Trophoblast cell (in vitro differentiated cells and primary cell): ENCODE measurements around the gene WIF1. TPM values are rescaled to one million over a fixed set of nuclear protein-coding genes. Genes with fewer than 3 reads are reported as not detected.

ENCODE experiments used
- DNase-seq, 2 donors: peaks; one replicate each; pipeline ENCODE4 v3.0.0-alpha.2; 2016
- H2AFZ ChIP-seq: 2 replicates; pipeline ENCODE4 v1.6.1; 2013; ENCODE audit warnings: low read length, moderate library complexity, mild to moderate bottlenecking; ENCODE audit not compliant: insufficient read depth, poor library complexity
- H2AK5ac ChIP-seq: 2 replicates; pipeline ENCODE4 v1.6.1; 2013; ENCODE audit warnings: mild to moderate bottlenecking, low read length
- H2BK120ac ChIP-seq: 2 replicates; pipeline ENCODE4 v1.6.1; 2013; ENCODE audit warnings: low read length, mild to moderate bottlenecking, moderate library complexity; ENCODE audit not compliant: insufficient read depth, poor library complexity
- H2BK12ac ChIP-seq: 2 replicates; pipeline ENCODE4 v1.6.1; 2013; ENCODE audit warnings: mild to moderate bottlenecking, low read length, moderate library complexity
- H2BK5ac ChIP-seq: 2 replicates; pipeline ENCODE4 v1.6.1; 2013; ENCODE audit warnings: low read length, low read depth, moderate library complexity, mild to moderate bottlenecking; ENCODE audit not compliant: poor library complexity
- H3K14ac ChIP-seq: 2 replicates; pipeline ENCODE4 v1.6.1; 2013; ENCODE audit warnings: mild to moderate bottlenecking, low read length
- H3K18ac ChIP-seq: 2 replicates; pipeline ENCODE4 v1.6.1; 2013; ENCODE audit warnings: mild to moderate bottlenecking, low read length
- H3K23ac ChIP-seq: 2 replicates; pipeline ENCODE4 v1.6.1; 2013; ENCODE audit warnings: low read length
- H3K27ac ChIP-seq: 2 replicates; pipeline ENCODE4 v1.5.1; 2013; ENCODE audit warnings: low read depth, mild to moderate bottlenecking, inconsistent platforms, low read length, moderate library complexity
- H3K27me3 ChIP-seq: 2 replicates; pipeline ENCODE4 v1.6.1; 2013; ENCODE audit warnings: inconsistent platforms, mild to moderate bottlenecking, low read length, moderate library complexity; ENCODE audit not compliant: insufficient read depth
- H3K36me3 ChIP-seq, 2 experiments: 1 replicate in 1 of 2; 2 replicates in 1 of 2; pipeline ENCODE4 v1.6.1; 2013; ENCODE audit warnings: low read length in 2 of 2, mild to moderate bottlenecking in 2 of 2, moderate library complexity in 1 of 2; ENCODE audit not compliant: insufficient read depth in 2 of 2, control insufficient read depth in 1 of 2
- H3K4ac ChIP-seq: 2 replicates; pipeline ENCODE4 v1.6.1; 2013; ENCODE audit warnings: low read depth, mild to moderate bottlenecking, low read length, moderate library complexity
- H3K4me1 ChIP-seq, 2 experiments: 1 replicate in 1 of 2; 2 replicates in 1 of 2; pipeline ENCODE4 v1.6.1; 2013; ENCODE audit warnings: low read length in 2 of 2, mild to moderate bottlenecking in 2 of 2, moderate library complexity in 1 of 2; ENCODE audit not compliant: insufficient read depth in 2 of 2, control insufficient read depth in 1 of 2
- H3K4me2 ChIP-seq: 2 replicates; pipeline ENCODE4 v1.6.1; 2013; ENCODE audit warnings: inconsistent platforms, mild to moderate bottlenecking, low read length, moderate library complexity
- H3K4me3 ChIP-seq: 2 replicates; pipeline ENCODE4 v1.5.1; 2013; ENCODE audit warnings: mild to moderate bottlenecking, low read depth, low read length, inconsistent platforms
- H3K79me1 ChIP-seq: one replicate; pipeline ENCODE4 v1.6.1; 2013; ENCODE audit warnings: low read length
- H3K79me2 ChIP-seq: 2 replicates; pipeline ENCODE4 v1.6.1; 2013; ENCODE audit warnings: low read length, mild to moderate bottlenecking; ENCODE audit not compliant: control insufficient read depth, insufficient read depth, poor library complexity
- H3K9ac ChIP-seq: 2 replicates; pipeline ENCODE4 v1.6.1; 2013; ENCODE audit warnings: mild to moderate bottlenecking, low read length
- H3K9me3 ChIP-seq: 2 replicates; pipeline ENCODE4 v1.6.1; 2013; ENCODE audit warnings: low read depth, mild to moderate bottlenecking, control low read depth, inconsistent platforms, low read length; ENCODE audit not compliant: insufficient read depth
- H4K12ac ChIP-seq: 2 replicates; pipeline ENCODE4 v1.6.1; 2013; ENCODE audit warnings: low read depth, mild to moderate bottlenecking, low read length, moderate library complexity
- H4K8ac ChIP-seq: 2 replicates; pipeline ENCODE4 v1.6.1; 2013; ENCODE audit warnings: low read depth, mild to moderate bottlenecking, low read length, moderate library complexity
- H4K91ac ChIP-seq: one replicate; pipeline ENCODE4 v1.6.1; 2013; ENCODE audit warnings: low read depth, mild to moderate bottlenecking, low read length, moderate library complexity
- WGBS: extraction: QIAGEN DNeasy Blood & Tissue Kit; methylation state at CpG from one replicate; pipeline ENCODE4 v1.1.7; 2013; ENCODE audit warnings: missing lambda C conversion rate; ENCODE audit not compliant: insufficient read length, insufficient coverage; ENCODE audit errors: extremely low coverage; 5-methylcytosine and 5-hydroxymethylcytosine counted together
- polyA plus RNA-seq: library from polyadenylated mRNA; stranded (reverse); fragments of 200-250 nt; gene quantifications from 2 replicates; pipeline ENCODE4 v1.2.3, GENCODE V29; 2013

WIF1 gene
- polyA plus RNA-seq = 0.03 TPM in 1 of 2 replicates, not detected in the other

- Histone ChIP-seq H4K91ac (no peak within 1 kb of the TSS), H2BK5ac (no peak within 1 kb of the TSS), H3K36me3 (no peaks in the 10 kb centered on the region), H3K23ac (no peak within 1 kb of the TSS), H4K12ac (no peak within 1 kb of the TSS), H4K8ac (no peak within 1 kb of the TSS), H3K79me2 (no peaks in the 10 kb centered on the region), H3K4ac (no peak within 1 kb of the TSS), H3K4me1 (peaks cover 0 to 6% of the 10 kb centered on the region in 2 experiments), H3K27me3 (peaks cover 15% of the 10 kb centered on the region), H2BK120ac (no peak within 1 kb of the TSS), H2AFZ (peak within 1 kb of the TSS; percentile 46), H3K79me1 (no peaks in the 10 kb centered on the region), H2AK5ac (no peak within 1 kb of the TSS), H2BK12ac (no peak within 1 kb of the TSS), H3K9ac (no peak within 1 kb of the TSS), H3K4me2 (peak within 1 kb of the TSS; percentile 67), H3K27ac (no peak within 1 kb of the TSS), H3K4me3 (peak within 1 kb of the TSS; percentile 46), H3K18ac (no peak within 1 kb of the TSS), H3K9me3 (peaks cover 3% of the 10 kb centered on the region), H3K14ac (no peak within 1 kb of the TSS)
- no CpG with 5 or more reads among the region's 73 CpGs for WGBS
- DNase-seq = peak in 1 of 2 donors; percentile 12
These were observed at the start of gene WIF1 for GRCh38 chr12:65121049-65121955. Gene WIF1 (minus strand): TSS chr12:65121305. CDS start chr12:65121191, 114 bp downstream.

- Histone ChIP-seq H2BK120ac (peak overlapping the region; percentile 94), H2BK12ac (no peak overlapping the region), H3K27ac (peak overlapping the region; percentile 84), H3K4me3 (peak overlapping the region; percentile 98), H3K18ac (peak overlapping the region; percentile 94), H3K4me1 (peaks cover 0 to 5% of the 10 kb centered on the region in 2 experiments), H3K27me3 (no peaks in the 10 kb centered on the region), H3K79me1 (peaks cover 14% of the 10 kb centered on the region), H3K9me3 (no peaks in the 10 kb centered on the region), H3K4me2 (peak overlapping the region; percentile 88), H3K79me2 (peaks cover 12% of the 10 kb centered on the region), H3K4ac (peak overlapping the region; percentile 86), H4K8ac (peak overlapping the region; percentile 97), H3K36me3 (peaks cover 0 to 2% of the 10 kb centered on the region in 2 experiments), H4K12ac (peak overlapping the region; percentile 95), H3K23ac (no peak overlapping the region), H3K9ac (peak overlapping the region; percentile 95), H3K14ac (peak overlapping the region; percentile 95), H4K91ac (peak overlapping the region; percentile 90), H2AFZ (peak overlapping the region; percentile 89), H2BK5ac (peak overlapping the region; percentile 86), H2AK5ac (no peak overlapping the region)
- no CpG with 5 or more reads among the region's 47 CpGs for WGBS
- DNase-seq = peak; percentile 53 to 66
These were observed 49.2 kb upstream of the WIF1 start for GRCh38 chr12:65170209-65170881.

- peak; percentile 99 for DNase-seq
- WGBS = no CpG with 5 or more reads among the region's 91 CpGs
- H4K8ac ChIP-seq = peak within 1 kb of the TSS; percentile 97
These were observed 48.5 kb upstream of the WIF1 start, which contains the start of gene LEMD3 for GRCh38 chr12:65169320-65170208. Gene LEMD3 (plus strand): TSS chr12:65169583. CDS start chr12:65169597, 14 bp downstream.

More at GRCh38 chr12:65169320-65170208, 48.5 kb upstream of the WIF1 start, which contains the start of gene LEMD3:
- peaks cover 0 to 3% of the 10 kb centered on the region in 2 experiments for H3K4me1 ChIP-seq
- peak within 1 kb of the TSS; percentile 86 for H3K4ac ChIP-seq
- H3K4me3 ChIP-seq = peak within 1 kb of the TSS; percentile 98
- H3K9me3 ChIP-seq = no peaks in the 10 kb centered on the region
- no peaks in the 10 kb centered on the region for H3K36me3 ChIP-seq
- no peak within 1 kb of the TSS for H2AK5ac ChIP-seq
- peak within 1 kb of the TSS; percentile 95 for H3K9ac ChIP-seq
- peak within 1 kb of the TSS; percentile 88 for H3K4me2 ChIP-seq
- peak within 1 kb of the TSS; percentile 95 for H4K12ac ChIP-seq
- peak within 1 kb of the TSS; percentile 89 for H2AFZ ChIP-seq
- peak within 1 kb of the TSS; percentile 94 for H2BK120ac ChIP-seq
- no peak within 1 kb of the TSS for H2BK12ac ChIP-seq
- peak within 1 kb of the TSS; percentile 84 for H3K27ac ChIP-seq
- no peaks in the 10 kb centered on the region for H3K27me3 ChIP-seq
- peaks cover 12% of the 10 kb centered on the region for H3K79me2 ChIP-seq
- peak within 1 kb of the TSS; percentile 86 for H2BK5ac ChIP-seq
- peak within 1 kb of the TSS; percentile 94 for H3K18ac ChIP-seq
- H4K91ac ChIP-seq = peak within 1 kb of the TSS; percentile 90
- no peak within 1 kb of the TSS for H3K23ac ChIP-seq
- H3K79me1 ChIP-seq = peaks cover 14% of the 10 kb centered on the region
- H3K14ac ChIP-seq = peak within 1 kb of the TSS; percentile 95
